Osteocyte (in vitro differentiated cells): ENCODE results near the gene TOB1. TPM values are rescaled to one million over a fixed set of nuclear protein-coding genes. Genes with fewer than 3 reads are reported as not detected.
A peak's percentile ranks its signal among the peaks of the same experiment; 100 is the strongest.

Experiments
- DNase-seq: peaks from one replicate; pipeline ENCODE4 v3.0.0; 2021; ENCODE audit warnings: mixed read lengths; ENCODE audit not compliant: unreplicated experiment; ENCODE audit errors: extremely low spot score
- H3K27ac Mint-ChIP-seq: one replicate; pipeline ENCODE4 v1.8.0; 2021; ENCODE audit warnings: mild to moderate bottlenecking, mixed read lengths; ENCODE audit not compliant: unreplicated experiment
- H3K27me3 Mint-ChIP-seq: one replicate; pipeline ENCODE4 v1.8.0; 2021; ENCODE audit warnings: mixed read lengths; ENCODE audit not compliant: unreplicated experiment
- H3K36me3 Mint-ChIP-seq: one replicate; pipeline ENCODE4 v1.8.0; 2021; ENCODE audit warnings: mixed read lengths; ENCODE audit not compliant: unreplicated experiment
- H3K4me1 Mint-ChIP-seq: one replicate; pipeline ENCODE4 v1.8.0; 2021; ENCODE audit warnings: mixed read lengths; ENCODE audit not compliant: unreplicated experiment
- H3K4me3 Mint-ChIP-seq: one replicate; pipeline ENCODE4 v1.8.0; 2021; ENCODE audit warnings: mild to moderate bottlenecking, moderate library complexity, mixed read lengths; ENCODE audit not compliant: unreplicated experiment
- H3K9me3 Mint-ChIP-seq: one replicate; pipeline ENCODE4 v1.8.0; 2021; ENCODE audit warnings: mixed read lengths; ENCODE audit not compliant: unreplicated experiment
- CTCF ChIP-seq: fragments of 200-600 bp; sonication (generic); IDR thresholded peaks from 2 replicates; pipeline ENCODE4 v1.5.0; 2021; ENCODE audit warnings: antibody characterized with exemption, mild to moderate bottlenecking, moderate library complexity
- total RNA-seq: library from RNA; stranded (reverse); gene quantifications from 2 replicates; pipeline ENCODE4 v1.2.1, GENCODE V29; 2021

TOB1 gene
- total RNA-seq, 1 donor from 2014 or later = 40.1 TPM

GRCh38 chr17:50872710-50873424 lies 6.7 kb upstream of the TOB1 start:
- TF ChIP-seq CTCF = no peak
- no peaks in the 10 kb centered on the region for H3K36me3 Mint-ChIP-seq
- H3K9me3 Mint-ChIP-seq = no peaks in the 10 kb centered on the region
- peaks cover 26% of the 10 kb centered on the region for H3K27me3 Mint-ChIP-seq
- DNase-seq = peak; percentile 32
- H3K27ac Mint-ChIP-seq = no peak overlapping the region
- no peak overlapping the region for H3K4me3 Mint-ChIP-seq
- H3K4me1 Mint-ChIP-seq = peaks cover 9% of the 10 kb centered on the region

- Mint-ChIP-seq H3K27me3 (peaks cover 26% of the 10 kb centered on the region), H3K27ac (no peak overlapping the region), H3K4me1 (peaks cover 12% of the 10 kb centered on the region), H3K36me3 (no peaks in the 10 kb centered on the region), H3K9me3 (no peaks in the 10 kb centered on the region), H3K4me3 (no peak overlapping the region)
- no peak for TF ChIP-seq CTCF
- no peak for DNase-seq
These were observed 5.7 kb upstream of the TOB1 start for GRCh38 chr17:50871898-50872297.

- DNase-seq = no peak
- no peak for TF ChIP-seq CTCF
- H3K27ac Mint-ChIP-seq = no peak overlapping the region
- H3K4me1 Mint-ChIP-seq = peaks cover 12% of the 10 kb centered on the region
- peaks cover 23% of the 10 kb centered on the region for H3K27me3 Mint-ChIP-seq
- H3K36me3 Mint-ChIP-seq = no peaks in the 10 kb centered on the region
- no peaks in the 10 kb centered on the region for H3K9me3 Mint-ChIP-seq
- H3K4me3 Mint-ChIP-seq = no peak overlapping the region
These were observed 5.2 kb upstream of the TOB1 start for GRCh38 chr17:50871364-50871763.

DNA sequence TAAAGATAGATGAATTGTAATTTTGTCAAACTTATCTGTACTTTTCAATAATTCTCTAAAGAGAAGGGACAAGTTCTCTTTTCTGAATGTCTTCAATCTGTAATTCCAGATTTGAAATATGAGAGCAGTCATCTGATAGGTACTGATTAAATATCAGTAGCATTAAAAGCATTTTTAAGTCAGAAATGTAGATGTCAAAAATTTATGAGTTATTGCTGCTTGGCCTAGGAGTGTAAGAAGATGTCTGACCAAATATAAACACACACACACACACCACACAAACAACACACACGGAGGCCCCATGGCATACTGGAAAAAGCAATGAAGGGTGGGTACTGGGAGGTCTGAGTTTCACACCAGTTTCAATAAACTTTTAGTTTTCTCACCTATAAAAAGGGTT lies 2.4 kb upstream of the TOB1 start:
- Mint-ChIP-seq H3K4me1 (peaks cover 22% of the 10 kb centered on the region), H3K27ac (peak overlapping the region; percentile 99), H3K27me3 (peaks cover 10% of the 10 kb centered on the region), H3K9me3 (no peaks in the 10 kb centered on the region), H3K4me3 (no peak overlapping the region), H3K36me3 (no peaks in the 10 kb centered on the region)
- no peak for DNase-seq
- TF ChIP-seq CTCF = no peak

DNA sequence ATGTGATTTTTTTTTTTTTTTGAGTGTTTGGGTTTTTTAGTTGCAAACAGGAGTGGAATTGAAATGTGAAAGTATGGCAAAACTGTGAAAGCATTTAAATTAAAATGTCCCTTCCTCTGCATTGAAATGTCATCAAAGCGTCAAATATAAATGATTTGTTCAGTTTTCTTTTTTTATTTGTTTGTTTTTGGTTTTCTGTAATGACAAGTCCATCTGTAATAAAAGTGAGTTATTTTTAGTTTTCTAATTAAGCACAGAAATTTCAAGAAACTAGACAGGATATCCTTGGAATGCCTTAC lies 1.9 kb upstream of the TOB1 start:
- Mint-ChIP-seq H3K27ac (peak overlapping the region; percentile 99), H3K4me1 (peaks cover 27% of the 10 kb centered on the region), H3K36me3 (peaks cover 2% of the 10 kb centered on the region), H3K27me3 (peaks cover 5% of the 10 kb centered on the region), H3K9me3 (no peaks in the 10 kb centered on the region), H3K4me3 (peak overlapping the region; percentile 90)
- no peak for DNase-seq
- no peak for TF ChIP-seq CTCF
